ENCODE measurements around the gene PPP2R2B. TPM values are rescaled to one million over a fixed set of nuclear protein-coding genes. Genes with fewer than 3 reads are reported as not detected.

The PPP2R2B gene
- total RNA-seq, 2 donors from 2014 or later = 9.5 to 29.8 TPM

- DNase-seq (ENCODE audit: low spot score) = no peak
- H3K36me3 ChIP-seq = no peaks in the 10 kb centered on the region
- TF ChIP-seq, protein P1, sequence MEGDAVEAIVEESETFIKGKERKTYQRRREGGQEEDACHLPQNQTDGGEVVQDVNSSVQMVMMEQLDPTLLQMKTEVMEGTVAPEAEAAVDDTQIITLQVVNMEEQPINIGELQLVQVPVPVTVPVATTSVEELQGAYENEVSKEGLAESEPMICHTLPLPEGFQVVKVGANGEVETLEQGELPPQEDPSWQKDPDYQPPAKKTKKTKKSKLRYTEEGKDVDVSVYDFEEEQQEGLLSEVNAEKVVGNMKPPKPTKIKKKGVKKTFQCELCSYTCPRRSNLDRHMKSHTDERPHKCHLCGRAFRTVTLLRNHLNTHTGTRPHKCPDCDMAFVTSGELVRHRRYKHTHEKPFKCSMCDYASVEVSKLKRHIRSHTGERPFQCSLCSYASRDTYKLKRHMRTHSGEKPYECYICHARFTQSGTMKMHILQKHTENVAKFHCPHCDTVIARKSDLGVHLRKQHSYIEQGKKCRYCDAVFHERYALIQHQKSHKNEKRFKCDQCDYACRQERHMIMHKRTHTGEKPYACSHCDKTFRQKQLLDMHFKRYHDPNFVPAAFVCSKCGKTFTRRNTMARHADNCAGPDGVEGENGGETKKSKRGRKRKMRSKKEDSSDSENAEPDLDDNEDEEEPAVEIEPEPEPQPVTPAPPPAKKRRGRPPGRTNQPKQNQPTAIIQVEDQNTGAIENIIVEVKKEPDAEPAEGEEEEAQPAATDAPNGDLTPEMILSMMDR (IDR thresholded peaks at IDR 0.05) = no peak
- no peak for ATAC-seq (ENCODE audit: insufficient number of reproducible peaks, low FRiP score, low read depth)
- no peaks in the 10 kb centered on the region for H3K9me3 ChIP-seq
- H3K4me3 ChIP-seq = no peak overlapping the region
- H3K4me1 ChIP-seq (ENCODE audit: control insufficient read depth in 1 of 2, low read depth in 2 of 2) = peaks cover 14 to 22% of the 10 kb centered on the region in 2 donors
- no peak overlapping the region for H3K27ac ChIP-seq
- H3K27me3 ChIP-seq (replicated peaks; ENCODE audit: insufficient read depth) = no peaks in the 10 kb centered on the region
These were observed 175.1 kb downstream of the PPP2R2B start for GRCh38 chr5:146703499-146703898.

GRCh38 chr5:146699664-146700418 lies 178.7 kb downstream of the PPP2R2B start:
- TF ChIP-seq, protein P1 (IDR thresholded peaks at IDR 0.05) = no peak
- no peak overlapping the region for H3K4me3 ChIP-seq
- DNase-seq (ENCODE audit: low spot score) (no peak), ATAC-seq (ENCODE audit: insufficient number of reproducible peaks, low FRiP score, low read depth) (no peak)
- H3K36me3 ChIP-seq = no peaks in the 10 kb centered on the region
- H3K27ac ChIP-seq = no peak overlapping the region
- H3K9me3 ChIP-seq = no peaks in the 10 kb centered on the region
- H3K27me3 ChIP-seq (replicated peaks; ENCODE audit: insufficient read depth) = no peaks in the 10 kb centered on the region
- peaks cover 14 to 22% of the 10 kb centered on the region in 2 donors for H3K4me1 ChIP-seq (ENCODE audit: control insufficient read depth in 1 of 2, low read depth in 2 of 2)

GRCh38 chr5:146699138-146699537 lies 179.4 kb downstream of the PPP2R2B start:
- Histone ChIP-seq H3K27ac (no peak overlapping the region), H3K27me3 (replicated peaks; ENCODE audit: insufficient read depth) (no peaks in the 10 kb centered on the region), H3K4me3 (no peak overlapping the region), H3K9me3 (no peaks in the 10 kb centered on the region), H3K36me3 (no peaks in the 10 kb centered on the region), H3K4me1 (ENCODE audit: control insufficient read depth in 1 of 2, low read depth in 2 of 2) (peaks cover 13 to 22% of the 10 kb centered on the region in 2 donors)
- no peak for ATAC-seq (ENCODE audit: insufficient number of reproducible peaks, low FRiP score, low read depth)
- TF ChIP-seq, protein P1 (IDR thresholded peaks at IDR 0.05) = no peak
- no peak for DNase-seq (ENCODE audit: low spot score)

DNA sequence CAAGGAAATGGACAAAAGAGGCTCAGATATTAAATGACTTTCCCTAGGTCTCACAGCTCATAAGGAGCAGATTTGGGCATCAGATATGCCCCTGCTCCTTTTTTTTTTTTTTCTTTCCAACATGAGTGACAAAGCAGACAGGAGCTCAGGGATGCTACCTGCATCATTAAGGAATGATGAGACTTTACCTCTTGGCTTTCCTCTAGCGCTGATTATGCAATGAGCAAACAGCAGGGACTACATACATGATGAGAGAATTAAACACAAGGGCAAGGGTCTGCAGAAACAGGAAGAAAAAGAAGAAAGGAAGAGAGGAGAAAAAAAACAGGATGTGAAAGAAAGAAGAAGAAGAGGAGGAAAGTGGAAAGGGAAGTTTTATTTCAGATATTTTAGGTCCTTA lies 179.9 kb downstream of the PPP2R2B start:
- H3K4me1 ChIP-seq (ENCODE audit: control insufficient read depth in 1 of 2, low read depth in 2 of 2) = peaks cover 10 to 18% of the 10 kb centered on the region in 2 donors
- no peak overlapping the region for H3K27ac ChIP-seq

DNA sequence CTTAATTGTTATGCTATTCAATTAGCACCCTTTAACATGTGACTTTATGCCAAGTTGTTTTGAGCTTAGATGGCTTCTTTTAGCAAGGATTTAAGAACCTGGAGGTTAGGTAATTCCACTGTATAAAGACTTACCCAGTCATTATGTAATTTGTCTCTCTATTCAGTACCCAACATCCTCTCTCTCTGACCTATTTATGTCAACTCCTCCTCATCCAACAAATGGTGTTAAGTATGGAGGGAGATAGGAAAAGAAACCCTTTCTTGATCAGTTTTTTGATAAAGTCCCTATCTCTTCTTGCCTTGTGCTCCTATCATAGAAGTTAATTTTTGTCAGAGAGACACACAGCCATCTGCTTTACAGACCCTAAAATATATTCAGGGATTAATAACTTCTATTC lies 181.3 kb downstream of the PPP2R2B start:
- Histone ChIP-seq H3K4me1 (ENCODE audit: control insufficient read depth in 1 of 2, low read depth in 2 of 2) (peaks cover 10 to 13% of the 10 kb centered on the region in 2 donors), H3K27ac (no peak overlapping the region), H3K4me3 (no peak overlapping the region), H3K9me3 (no peaks in the 10 kb centered on the region), H3K36me3 (peaks cover 4% of the 10 kb centered on the region), H3K27me3 (replicated peaks; ENCODE audit: insufficient read depth) (no peaks in the 10 kb centered on the region)
- no peak for ATAC-seq (ENCODE audit: insufficient number of reproducible peaks, low FRiP score, low read depth)
- TF ChIP-seq, protein P1 (IDR thresholded peaks at IDR 0.05) = no peak
- no peak for DNase-seq (ENCODE audit: low spot score)

More for the DNA sequence above, 179.9 kb downstream of the PPP2R2B start:
- no peak for DNase-seq (ENCODE audit: low spot score)
- H3K27me3 ChIP-seq (replicated peaks; ENCODE audit: insufficient read depth) = no peaks in the 10 kb centered on the region
- no peak for ATAC-seq (ENCODE audit: insufficient number of reproducible peaks, low FRiP score, low read depth)
- peaks cover 4% of the 10 kb centered on the region for H3K36me3 ChIP-seq
- H3K4me3 ChIP-seq = no peak overlapping the region
- no peaks in the 10 kb centered on the region for H3K9me3 ChIP-seq
- TF ChIP-seq, protein P1 (IDR thresholded peaks at IDR 0.05) = no peak

Data from thoracic aorta (tissue), 2 donors.